NCI-H526 treated with DMSO at 0.1 percent for 48 hours (cell line): ENCODE data around the gene VILL.
"Not testable (repeated sequence)": the region's sequence is repeated elsewhere in the genome, so short reads cannot be mapped to it uniquely, and the experiment has no call there.

ENCODE experiments used
- DNase-seq: peaks from one replicate; lab custom pipeline; 2025; lab: John Stamatoyannopoulos, UW

Gene VILL

DNA sequence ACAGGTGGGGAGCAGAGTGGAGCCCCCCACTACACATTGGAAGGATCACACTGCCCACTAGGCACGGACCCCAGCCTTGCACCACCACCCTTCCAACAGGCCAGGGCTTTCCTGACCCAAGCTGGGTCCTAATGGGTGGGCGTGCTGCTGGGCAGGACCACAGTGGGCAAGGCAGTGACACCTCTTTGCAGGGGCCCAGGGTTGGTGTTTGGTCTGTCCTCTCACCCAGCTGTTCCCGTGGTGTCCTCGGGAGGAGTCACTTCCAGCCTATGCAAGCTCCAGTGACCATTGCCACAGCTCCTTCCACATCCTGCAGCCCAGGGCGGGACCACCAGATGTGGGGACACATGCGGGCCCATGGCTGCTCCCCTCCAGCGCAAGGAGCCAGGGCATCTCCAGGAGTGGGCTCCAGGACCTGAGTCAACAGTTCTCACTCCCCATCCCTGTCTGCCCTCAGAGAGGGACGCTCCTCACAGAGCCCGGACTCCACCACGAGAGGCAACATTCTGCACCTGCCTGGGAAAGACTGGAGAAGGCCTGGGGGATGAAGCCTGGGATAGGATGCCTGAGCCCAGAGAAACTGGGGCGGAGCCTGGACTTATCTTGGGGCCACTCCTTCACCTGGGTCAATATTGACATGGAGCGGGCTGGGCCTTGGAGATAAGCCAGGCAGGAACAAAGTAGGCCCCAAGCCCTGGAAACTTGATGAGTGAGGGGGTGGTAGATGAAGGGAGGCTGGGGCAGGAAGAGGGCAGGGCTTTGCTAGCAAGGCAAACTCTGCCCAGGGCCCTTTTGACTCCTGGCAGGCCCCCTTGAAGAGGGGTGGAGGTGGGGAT lies 3.9 kb upstream of the VILL start:
- peak; percentile 21 for DNase-seq

DNA sequence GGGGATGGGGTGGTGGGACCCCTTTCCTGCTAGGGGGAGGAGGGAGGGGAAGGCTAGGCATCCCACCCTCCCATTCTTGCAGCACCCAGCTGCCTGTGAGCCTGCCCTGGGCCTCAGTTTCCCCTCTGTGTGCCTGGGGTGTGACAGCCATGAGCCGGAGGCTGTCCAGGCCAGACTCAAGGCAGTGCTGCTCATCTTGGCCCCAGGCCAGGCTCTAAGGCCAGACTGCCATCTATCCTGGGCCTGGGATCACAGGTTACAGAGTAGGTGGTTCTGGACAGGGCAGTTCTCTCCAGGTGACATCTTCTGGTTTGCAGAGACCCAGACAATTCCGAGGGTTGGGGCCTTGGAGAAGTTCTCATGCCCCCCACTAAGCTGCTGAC lies 3.3 kb upstream of the VILL start:
- no peak for DNase-seq

DNA sequence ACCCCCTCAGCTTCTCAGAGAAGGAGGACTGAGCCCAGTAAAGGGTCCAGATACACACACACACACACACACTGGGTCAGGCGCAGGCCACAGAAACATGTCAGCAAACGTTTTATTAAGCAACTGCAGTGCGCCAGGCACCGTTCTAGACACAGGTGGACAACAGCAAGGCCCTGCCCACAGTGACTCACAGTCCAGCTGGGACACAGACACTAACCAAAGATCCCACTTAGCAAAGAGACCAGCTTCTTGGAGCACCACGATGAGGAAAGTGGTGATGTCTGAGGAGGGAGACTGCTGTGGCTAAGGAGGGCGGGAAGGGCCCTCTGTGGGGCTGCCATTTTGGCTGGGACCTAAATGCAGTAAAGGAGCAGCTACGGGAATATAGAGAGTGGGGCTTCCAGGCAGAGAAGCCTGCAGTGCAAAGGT lies 2.8 kb upstream of the VILL start:
- DNase-seq = no peak

DNA sequence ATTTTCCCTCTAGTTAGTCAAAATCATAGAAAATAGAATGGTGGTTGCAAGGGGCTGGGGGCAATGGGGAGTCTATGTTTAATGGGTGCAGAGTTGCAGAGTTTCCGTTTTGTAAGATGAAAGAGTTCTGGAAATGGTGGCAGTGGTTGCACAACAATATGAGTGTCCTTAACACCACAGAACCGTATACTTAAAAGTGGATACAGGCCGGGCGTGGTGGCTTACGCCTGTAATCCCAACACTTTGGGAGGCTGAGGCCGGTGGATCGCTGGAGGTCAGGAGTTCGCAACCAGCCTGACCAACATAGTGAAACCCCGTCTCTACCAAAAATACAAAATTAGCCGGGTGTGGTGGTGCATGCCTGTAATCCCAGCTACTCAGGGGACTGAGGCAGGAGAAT lies 2.2 kb upstream of the VILL start:
- not testable (repeated sequence) for DNase-seq

DNA sequence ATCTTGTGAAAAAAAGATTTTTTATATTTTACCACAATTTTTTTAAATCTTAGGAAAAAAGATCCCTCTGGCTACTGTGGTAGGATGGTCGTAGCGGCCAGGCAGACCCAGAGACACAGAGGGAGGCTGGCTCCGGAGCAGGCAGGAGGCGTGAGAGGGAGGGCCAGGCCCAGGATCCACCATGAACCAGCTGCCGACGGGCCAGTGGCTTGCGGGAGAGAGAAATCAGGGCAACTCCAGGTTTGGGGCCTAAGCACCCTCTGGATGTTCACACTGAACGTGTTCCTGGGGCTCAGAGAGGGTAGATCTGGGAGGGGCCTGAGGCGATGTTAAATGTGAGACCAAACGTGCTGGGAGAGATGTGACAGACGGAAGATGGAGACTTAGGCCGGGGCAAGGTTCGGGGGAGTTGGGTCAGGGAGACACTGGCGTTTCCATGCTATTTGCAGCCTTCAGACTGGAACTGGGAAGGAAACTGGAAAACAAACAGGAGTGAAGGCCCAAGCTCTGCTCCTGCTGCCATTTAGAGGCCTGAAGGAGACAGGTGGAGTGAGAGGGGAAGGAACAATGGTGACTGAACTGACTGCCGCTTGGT lies 1.6 kb upstream of the VILL start:
- DNase-seq = no peak

DNA sequence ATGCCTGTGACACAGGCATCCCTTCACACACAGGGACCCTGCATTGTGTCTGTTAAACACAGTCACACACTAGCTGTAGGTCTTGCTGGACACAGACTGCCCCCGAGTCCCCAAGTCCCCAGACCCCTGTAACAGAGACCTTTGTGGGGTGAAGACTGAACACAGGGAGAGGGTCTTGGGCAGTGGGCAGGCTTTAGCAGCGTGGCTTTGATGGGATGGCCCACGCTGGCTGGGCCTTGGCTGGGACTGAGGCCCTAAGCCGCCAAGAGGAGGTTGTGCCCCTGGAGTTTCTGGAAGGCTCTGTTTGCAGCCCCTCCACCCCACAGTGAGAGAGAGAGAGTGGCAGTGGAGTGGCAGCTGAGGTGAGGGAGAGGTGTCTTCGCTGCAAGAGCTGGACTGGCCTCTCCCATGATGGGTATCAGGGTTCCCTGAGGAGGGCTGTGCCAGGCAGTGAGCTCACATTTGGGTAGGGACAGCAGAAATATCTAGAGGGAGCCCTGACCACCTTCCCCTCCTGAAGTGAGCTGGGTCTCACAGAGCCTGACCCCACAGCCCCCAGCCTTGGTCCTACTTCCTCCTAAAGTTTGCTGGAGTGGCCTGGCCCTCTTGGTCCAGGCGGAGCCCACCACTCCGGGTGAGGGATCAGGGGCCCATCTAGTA lies 635 bp upstream of the VILL start:
- no peak for DNase-seq

DNA sequence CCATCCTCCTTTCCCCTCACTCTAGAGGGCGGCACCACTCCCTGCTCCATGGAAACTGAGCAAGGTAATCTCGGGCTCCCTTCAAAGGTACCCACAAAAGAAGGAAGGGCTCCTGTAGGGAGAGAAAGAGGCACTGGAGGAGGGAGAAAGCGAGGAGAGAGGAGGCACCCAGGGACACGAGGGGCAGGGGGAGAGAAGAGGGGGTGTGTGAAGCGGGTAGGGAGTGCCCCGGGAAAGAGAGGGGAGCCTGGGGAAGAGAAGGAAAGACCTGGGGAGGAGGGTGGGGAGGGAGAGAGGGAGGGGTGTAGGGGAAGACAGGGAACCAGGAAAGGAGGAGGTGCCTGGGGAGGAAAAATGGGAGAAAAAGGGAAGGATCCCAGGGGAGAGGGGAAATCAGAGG lies 523 bp downstream of the VILL start:
- DNase-seq = no peak

DNA sequence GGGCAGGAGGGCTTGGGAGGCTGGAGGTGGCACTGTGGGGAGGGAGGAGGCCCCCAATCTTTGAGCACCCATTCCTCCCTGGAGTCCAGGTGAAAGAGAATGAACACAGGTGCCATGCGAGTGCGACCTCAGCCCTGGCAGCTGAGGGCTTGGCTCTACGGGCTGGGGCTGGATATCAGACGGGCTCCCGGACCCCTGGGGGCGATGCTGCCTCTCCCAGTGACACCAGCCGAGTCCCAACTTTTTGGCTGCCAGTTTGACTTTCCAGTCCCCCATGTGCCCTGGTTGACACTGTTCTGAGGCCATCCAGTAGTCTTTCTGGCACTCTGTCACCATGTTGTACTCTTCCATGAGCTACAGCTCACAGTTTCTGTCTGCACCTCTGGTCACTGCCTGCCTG lies 1.2 kb downstream of the VILL start:
- DNase-seq = no peak

DNA sequence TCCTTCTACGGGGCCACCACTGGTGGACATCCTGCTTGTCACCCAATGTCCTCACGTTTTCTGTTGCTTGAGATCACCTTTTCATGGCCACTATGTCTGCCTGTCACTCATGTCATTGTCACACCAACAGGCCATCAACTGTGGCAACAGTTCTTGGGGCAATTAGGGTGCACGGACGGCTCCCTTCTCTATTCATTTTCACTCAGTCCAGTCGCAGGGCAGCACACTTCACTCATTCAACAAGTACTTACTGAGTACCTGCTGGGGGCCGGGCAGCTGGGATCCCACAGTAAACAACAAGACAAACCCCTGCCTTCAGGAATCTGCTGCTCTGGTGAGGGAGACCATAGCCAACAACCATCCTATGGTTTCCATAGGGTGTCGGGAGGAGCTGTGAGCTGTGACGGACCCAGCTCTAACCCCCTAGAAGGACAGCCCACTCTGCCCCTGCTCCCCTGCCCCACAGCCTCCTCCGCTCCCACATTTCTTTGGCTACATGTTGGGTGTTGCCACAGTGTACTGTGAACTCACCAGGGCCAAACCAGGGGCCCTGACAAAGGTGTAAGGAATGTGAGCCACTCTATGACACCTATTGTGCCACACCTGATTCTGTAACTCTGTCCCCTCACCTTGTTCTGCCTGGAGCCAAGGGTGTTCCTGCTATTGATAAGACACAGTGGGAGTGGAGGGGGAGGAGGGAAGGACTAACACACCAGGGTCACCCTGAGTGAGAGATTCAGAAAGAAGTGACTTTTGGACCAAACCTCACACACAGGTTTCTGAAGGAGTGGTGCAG lies 1.9 kb downstream of the VILL start:
- DNase-seq = no peak

DNA sequence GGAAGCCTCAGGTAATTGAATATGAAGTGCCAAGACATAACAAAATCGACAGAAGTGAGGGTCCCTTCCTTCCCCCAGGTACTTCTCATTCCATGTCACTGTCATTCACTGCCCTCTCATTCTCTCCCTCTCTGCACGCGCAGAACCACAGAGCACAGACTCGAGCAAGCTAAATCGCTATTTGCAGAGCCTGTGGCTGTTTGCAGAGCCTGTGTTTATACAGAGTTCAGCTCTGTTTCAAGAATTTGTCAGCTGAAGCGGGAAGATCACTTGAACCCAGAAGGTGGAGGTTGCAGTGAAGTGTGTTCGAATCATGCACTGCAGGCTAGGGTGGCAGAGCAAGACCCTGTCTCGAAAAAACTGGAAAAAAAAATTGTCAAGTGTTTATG lies 2.5 kb downstream of the VILL start:
- no peak for DNase-seq

DNA sequence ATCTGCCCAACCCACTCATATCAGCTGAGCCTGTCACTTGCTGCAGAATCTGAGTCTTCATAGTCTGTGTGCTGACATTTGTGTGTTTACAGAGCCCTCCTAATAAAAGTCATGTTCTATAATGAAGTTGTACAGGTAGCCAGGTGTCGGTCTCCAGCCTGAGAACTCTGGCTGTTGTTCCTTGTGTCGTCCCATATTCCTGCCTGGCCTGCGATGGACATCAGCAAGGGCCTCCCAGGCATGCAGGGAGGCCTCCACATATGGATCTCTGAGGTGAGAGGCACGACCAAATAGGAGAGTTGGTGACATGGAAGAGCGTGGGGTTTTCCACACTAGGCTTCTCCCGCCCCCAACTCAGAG lies 2.9 kb downstream of the VILL start:
- no peak for DNase-seq

DNA sequence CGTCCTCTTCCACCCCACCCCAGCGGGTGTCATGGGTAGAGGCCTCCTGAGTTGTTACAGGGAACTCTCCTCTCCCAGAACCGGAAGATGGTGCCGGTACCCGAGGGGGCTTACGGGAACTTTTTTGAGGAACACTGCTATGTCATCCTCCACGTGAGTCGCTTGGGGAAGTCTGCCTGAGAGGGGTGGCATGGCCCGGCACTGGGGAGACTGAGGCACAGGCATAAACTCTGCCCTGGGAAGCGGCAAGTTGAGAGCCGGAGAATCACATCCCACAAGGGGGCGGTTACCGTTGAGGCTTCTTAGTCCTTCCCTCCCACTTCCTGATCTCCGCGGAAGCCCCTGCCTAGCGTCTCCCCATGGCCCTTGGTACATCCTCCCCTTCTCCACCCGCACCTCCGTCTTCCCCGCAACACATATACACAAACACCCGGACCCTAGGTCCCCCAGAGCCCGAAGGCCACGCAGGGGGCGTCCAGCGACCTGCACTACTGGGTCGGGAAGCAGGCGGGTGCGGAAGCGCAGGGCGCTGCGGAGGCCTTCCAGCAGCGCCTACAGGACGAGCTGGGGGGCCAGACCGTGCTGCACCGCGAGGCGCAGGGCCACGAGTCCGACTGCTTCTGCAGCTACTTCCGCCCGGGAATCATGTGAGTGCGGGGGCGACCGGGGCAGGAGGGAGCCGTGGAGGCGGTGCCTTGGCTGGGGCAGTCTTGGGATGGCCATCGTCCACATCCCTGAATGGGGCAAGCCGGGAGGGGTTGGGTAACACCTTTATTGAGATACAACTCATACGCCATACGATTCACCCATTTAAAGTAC lies 3.4 kb downstream of the VILL start:
- no peak for DNase-seq

DNA sequence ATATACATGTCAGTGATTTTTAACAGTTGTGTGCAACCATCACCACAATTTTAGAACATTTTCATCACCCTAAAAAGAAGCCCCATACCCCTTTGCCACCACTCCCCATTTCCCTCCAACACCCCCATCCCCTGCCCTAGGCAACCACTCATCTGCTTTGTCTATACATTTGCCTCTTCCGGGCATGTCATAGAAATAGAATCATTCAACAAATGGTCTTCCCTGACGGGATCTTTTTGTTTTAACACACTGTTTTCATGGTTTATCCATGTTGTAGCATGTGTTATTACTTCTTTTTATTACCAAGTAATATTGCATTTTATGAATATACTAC lies 4.0 kb downstream of the VILL start:
- DNase-seq = no peak

DNA sequence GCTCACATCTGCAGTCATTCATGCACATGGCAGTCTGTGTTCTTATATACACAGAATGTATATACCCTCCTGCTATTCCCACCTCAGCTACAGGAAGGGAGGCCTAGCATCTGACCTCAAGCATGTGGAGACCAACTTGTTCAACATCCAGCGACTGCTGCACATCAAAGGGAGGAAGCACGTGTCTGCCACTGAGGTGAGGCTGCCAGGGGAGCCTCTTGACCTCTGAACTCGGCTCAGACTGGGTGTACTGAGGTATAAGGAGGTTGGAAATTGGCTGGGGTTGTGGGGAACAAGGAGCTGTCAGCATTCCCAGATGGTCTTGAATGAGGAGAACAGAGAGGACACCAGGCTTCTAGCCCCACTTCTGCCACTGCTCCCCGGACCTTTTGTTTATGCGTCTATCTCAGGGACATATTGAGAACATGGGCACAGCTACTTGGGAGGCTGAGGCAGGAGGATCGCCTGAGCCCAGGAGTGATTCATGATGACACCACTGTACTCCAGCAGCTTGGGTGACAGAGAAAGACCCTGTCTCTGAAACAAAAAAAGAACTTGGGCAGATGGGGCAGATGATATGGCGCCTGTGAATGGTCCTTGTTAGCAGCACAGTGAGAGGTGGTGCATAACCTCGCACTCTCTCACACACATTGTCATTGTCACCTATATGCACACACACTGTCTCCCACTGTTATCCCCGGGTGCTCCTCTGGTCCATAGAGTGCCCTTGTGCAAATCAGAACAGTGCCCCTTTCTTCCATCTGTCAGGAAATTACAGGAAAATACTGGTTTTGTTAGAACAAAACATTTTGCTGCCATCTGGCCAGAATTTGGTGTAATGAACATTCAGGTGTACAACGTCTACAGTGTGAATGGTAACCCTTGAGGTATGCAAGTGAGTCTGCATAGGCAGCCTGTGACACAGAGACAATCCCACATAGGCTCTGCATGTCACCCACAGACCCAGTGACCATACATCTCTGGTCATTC lies 5.4 kb downstream of the VILL start:
- DNase-seq = no peak

DNA sequence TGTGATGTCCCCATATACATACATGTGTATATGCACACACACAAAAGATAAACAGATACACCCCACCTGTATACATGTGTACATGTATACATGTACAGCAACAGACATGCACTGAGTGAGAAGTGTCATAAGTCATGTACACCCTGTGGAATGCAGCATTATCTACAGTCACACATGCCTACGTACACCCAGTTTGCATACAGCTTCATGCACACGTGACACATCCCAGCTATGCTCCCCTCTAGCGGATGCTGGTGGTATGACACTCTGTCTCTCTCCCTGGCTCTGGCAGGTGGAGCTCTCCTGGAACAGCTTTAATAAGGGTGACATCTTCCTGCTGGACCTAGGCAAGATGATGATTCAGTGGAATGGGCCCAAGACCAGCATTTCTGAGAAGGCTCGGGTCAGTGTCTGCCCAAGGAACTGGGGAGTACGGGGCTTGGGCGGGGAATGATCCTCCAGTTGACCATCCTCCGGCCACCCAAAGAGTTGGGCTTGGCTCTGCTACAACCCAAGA lies 6.3 kb downstream of the VILL start:
- DNase-seq = peak; percentile 66

DNA sequence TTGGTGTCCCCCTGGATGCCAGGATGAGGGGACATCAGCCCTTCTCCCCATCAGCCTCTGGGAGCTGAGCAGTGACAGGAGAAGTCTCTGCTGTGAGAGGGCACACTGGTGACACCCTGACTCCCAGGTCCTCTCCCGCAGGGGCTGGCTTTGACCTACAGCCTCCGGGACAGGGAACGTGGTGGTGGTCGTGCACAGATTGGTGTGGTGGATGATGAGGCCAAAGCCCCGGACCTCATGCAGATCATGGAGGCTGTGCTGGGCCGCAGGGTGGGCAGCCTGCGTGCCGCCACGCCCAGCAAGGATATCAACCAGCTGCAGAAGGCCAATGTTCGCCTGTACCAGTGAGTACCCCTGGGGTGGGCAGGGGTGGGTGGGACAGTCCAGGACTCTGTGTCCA lies 6.8 kb downstream of the VILL start:
- no peak for DNase-seq

DNA sequence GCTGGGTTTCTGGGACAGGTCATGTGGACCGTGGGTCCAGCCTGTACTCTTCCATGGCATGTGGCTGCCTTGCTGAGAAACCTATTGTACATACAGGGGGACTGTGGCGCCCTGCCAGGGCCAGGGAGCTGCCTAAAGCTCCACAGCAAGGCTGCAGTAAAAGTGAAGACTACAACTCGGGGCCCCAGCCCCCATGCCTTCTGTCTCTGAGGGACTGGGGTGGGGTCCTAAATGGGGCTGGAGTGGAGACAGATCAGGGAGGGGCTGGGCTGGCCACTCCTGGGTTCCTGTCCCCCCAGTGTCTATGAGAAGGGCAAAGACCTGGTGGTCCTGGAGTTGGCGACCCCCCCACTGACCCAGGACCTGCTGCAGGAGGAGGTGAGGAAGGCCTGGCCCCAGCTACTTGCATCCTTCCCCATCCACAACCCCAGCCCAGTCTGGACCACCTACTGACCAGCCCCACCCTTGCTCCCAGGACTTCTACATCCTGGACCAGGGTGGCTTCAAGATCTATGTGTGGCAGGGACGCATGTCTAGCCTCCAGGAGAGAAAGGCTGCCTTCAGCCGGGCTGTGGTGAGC lies 7.3 kb downstream of the VILL start:
- no peak for DNase-seq

DNA sequence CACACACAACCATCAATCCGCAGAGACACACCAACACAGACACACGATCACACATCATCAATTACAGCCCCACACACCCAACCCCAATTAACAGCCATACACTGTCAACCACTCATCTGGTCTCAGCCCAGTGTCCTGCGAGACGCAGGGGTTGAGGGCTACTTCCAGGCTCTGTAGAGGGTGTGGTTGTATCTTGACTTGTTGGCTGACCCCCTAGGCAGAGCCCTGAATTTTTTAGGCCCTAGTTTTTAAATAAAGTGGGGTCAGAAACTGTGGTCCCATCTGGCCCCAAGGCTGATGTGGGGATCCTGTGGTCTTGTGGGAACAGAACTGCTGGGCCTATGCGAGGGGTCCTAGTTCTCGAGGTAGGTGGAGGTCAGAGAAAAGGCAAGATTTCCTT lies 9.2 kb downstream of the VILL start:
- DNase-seq = no peak

DNA sequence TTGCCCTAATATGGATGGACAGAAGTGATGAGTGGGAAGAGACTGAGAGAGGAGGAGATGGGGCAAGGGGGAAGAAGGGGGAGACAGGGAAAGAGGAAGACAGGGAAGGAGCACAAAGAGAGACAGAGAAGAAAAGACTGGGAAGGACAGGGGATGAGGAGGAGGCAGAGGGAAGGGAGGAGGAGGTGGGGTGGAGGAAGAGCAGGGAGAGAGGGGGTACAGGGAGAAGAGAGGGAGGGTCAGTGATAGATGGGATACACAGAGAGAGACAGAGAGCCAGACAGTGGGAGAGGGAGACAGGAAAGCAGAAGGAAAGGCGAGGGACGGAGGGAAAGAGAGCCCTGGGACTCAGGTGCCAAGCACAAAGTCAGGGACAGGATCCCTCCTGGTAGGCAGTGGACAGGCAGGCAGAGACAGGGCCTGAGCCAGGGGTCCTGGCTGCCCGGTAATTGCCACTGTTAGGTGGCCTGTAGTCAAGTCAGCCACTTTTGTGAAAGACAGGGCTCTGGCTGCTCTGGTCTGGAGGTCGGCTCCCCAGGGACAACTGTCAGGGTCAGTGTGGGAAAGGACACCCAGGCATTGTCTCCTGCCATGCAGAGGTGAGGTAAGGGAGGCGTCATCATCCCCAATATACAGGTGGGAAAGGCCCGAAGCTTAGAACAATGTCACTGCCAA lies 9.8 kb downstream of the VILL start:
- DNase-seq = no peak
